Spleen (tissue), 7 donors: ENCODE data around the gene BET1L.
A peak's percentile ranks its signal among the peaks of the same experiment; 100 is the strongest.
"Not testable (repeated sequence)": the region's sequence is repeated elsewhere in the genome, so short reads cannot be mapped to it uniquely, and the experiment has no call there.

ENCODE experiments used
- CTCF ChIP-seq, 11 experiments: fragments of 200-600 bp in 7 of 11; fragments of 450-650 bp in 4 of 11; sonication (generic) in 4 of 11; IDR thresholded peaks in 8 of 11; conservative IDR thresholded peaks in 3 of 11; 1 replicate in 7 of 11; 2 replicates in 4 of 11; pipeline versions ENCODE4 v1.4.0 to v1.8.0; 2016 to 2021; ENCODE audit warnings: antibody characterized with exemption in 11 of 11, inconsistent platforms in 4 of 11, mild to moderate bottlenecking in 1 of 11
- POLR2AphosphoS5 ChIP-seq, 3 donors: sonication (generic); formaldehyde crosslinking; IDR thresholded peaks; one replicate each; pipeline ENCODE4 v1.5.1; 2017; ENCODE audit warnings: antibody characterized with exemption in 3 of 3
- donor health status: DM: no; HTN: no; CAD: no; lungs with moderate emphysema.
- donor health status: DM: no; HTN: no; CAD: no.
- donor health status: DM: no; HTN: no; CAD: no.

GRCh38 chr11:191490-192478, 15.4 kb downstream of the BET1L start:
- TF ChIP-seq CTCF (IDR thresholded peaks at IDR 0.05 in 8 of 11, conservative IDR thresholded peaks at IDR 0.05 in 3 of 11): peak in 10 of 11 experiments; percentile 13 to 65 (median 31)
- not testable (repeated sequence) for TF ChIP-seq POLR2AphosphoS5 (IDR thresholded peaks at IDR 0.05)
